SH-SY5Y (cell line): ENCODE measurements around the gene MDM4.

Experiments
- GATA2 ChIP-seq: IDR thresholded peaks from 2 replicates; pipeline ENCODE4 v1.6.1; 2011; ENCODE audit warnings: mild to moderate bottlenecking, low read depth, low read length
- GATA3 ChIP-seq: IDR thresholded peaks from 2 replicates; pipeline ENCODE4 v1.6.1; 2011; ENCODE audit warnings: low read depth, mild to moderate bottlenecking, low read length, moderate library complexity

DNA sequence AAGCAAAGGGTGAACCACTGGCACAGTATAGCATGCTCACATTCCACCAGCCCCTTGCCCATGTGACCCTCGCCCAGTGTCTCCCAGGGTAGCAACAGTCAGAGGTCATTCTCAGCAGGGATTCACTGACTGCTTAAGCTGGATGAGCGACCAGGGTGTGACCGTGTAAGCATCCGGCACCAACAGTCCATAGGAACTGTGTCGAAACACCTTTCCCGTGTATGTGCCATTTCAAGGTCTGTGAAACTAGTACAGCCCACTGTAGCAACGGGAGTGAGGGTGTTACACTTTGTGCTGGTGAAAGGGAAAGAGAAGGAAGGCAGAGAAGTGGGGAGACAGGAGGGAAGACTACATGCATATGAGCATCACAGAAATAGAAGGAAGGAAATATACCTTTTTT is 32.4 kb upstream of the MDM4 start:
- no peak for TF ChIP-seq GATA3
- no peak for TF ChIP-seq GATA2
